HepG2 (cell line): ENCODE data around the gene AFDN. TPM values are rescaled to one million over a fixed set of nuclear protein-coding genes. Genes with fewer than 3 reads are reported as not detected.

Experiments
- CBX2 ChIP-seq, 2 experiments: fragments of 200-600 bp in 1 of 2; sonication (generic); formaldehyde crosslinking in 1 of 2; IDR thresholded peaks; 2 replicates each; pipeline versions ENCODE4 v1.7.0 to v1.8.1; 2018 to 2022; ENCODE audit warnings: low read depth in 2 of 2, low read length in 1 of 2, mild to moderate bottlenecking in 1 of 2, missing genetic modification reagents in 1 of 2
- CEBPB ChIP-seq: IDR thresholded peaks from 2 replicates; pipeline ENCODE4 v1.6.1; 2011; ENCODE audit warnings: low read depth, low read length, improper control_type of control experiment, borderline replicate concordance
- DMAP1 ChIP-seq: IDR thresholded peaks from 2 replicates; pipeline ENCODE4 v1.6.1; 2016
- MIER3 ChIP-seq: IDR thresholded peaks from 2 replicates; pipeline ENCODE4 v1.6.1; 2016; ENCODE audit warnings: missing compliant biosample characterization, borderline replicate concordance
- NFIB ChIP-seq: sonication (generic); formaldehyde crosslinking; IDR thresholded peaks from 2 replicates; pipeline ENCODE4 v1.9.0; 2021; ENCODE audit warnings: missing genetic modification reagents, mild to moderate bottlenecking, borderline replicate concordance
- RARG ChIP-seq: sonication (generic); formaldehyde crosslinking; IDR thresholded peaks from 2 replicates; pipeline ENCODE4 v1.4.0; 2020; ENCODE audit warnings: low read depth, mild to moderate bottlenecking, missing genetic modification reagents
- ZFP36L1 ChIP-seq: sonication (generic); formaldehyde crosslinking; IDR thresholded peaks from 2 replicates; pipeline ENCODE4 v1.8.0; 2022; ENCODE audit warnings: mild to moderate bottlenecking, missing genetic modification reagents, moderate library complexity
- ZNF138 ChIP-seq: sonication (generic); formaldehyde crosslinking; IDR thresholded peaks from 2 replicates; pipeline ENCODE4 v1.5.0; 2020; ENCODE audit warnings: mild to moderate bottlenecking, low read depth, missing genetic modification reagents
- ZNF232 ChIP-seq: sonication (generic); formaldehyde crosslinking; IDR thresholded peaks from 2 replicates; pipeline ENCODE4 v1.4.0; 2020; ENCODE audit warnings: missing genetic modification reagents, borderline replicate concordance
- ZNF367 ChIP-seq: sonication (generic); formaldehyde crosslinking; IDR thresholded peaks from 2 replicates; pipeline ENCODE4 v1.4.0; 2020; ENCODE audit warnings: missing genetic modification reagents, borderline replicate concordance
- ZNF451 ChIP-seq: sonication (generic); formaldehyde crosslinking; IDR thresholded peaks from 2 replicates; pipeline ENCODE4 v1.5.0; 2020; ENCODE audit warnings: mild to moderate bottlenecking, missing genetic modification reagents
- ZNF761 ChIP-seq: sonication (generic); formaldehyde crosslinking; conservative IDR thresholded peaks from 2 replicates; pipeline ENCODE4 v1.4.0; 2020; ENCODE audit warnings: mild to moderate bottlenecking, missing genetic modification reagents
- ZNF766 ChIP-seq: sonication (generic); formaldehyde crosslinking; IDR thresholded peaks from 2 replicates; pipeline ENCODE4 v1.5.0; 2020; ENCODE audit warnings: missing genetic modification reagents, borderline replicate concordance
- polyA plus RNA-seq, 8 experiments: library from polyadenylated mRNA; depleted of rRNA in 3 of 8; stranded (reverse) in 7 of 8; unstranded in 1 of 8; fragments of >200 nt; fragmentation: Illumina TruSeq in 4 of 8; extraction: Trizol in 4 of 8; gene quantifications; 2 replicates each; pipeline versions ENCODE4 v1.2.1 to v1.2.3, GENCODE V29; 2011 to 2016; ENCODE audit warnings: low read depth in 4 of 8, missing spikeins in 1 of 8, mixed read lengths in 1 of 8; ENCODE audit not compliant: insufficient read depth in 1 of 8
- total RNA-seq, 5 experiments: library from RNA; depleted of rRNA; stranded (reverse); fragments of >200 nt; fragmentation: Illumina TruSeq; extraction: Trizol; gene quantifications; 2 replicates each; pipeline ENCODE4 v1.2.3, GENCODE V29; 2016; ENCODE audit warnings: low read depth in 1 of 5
- TF ChIP-seq, protein P1 (sequence below), 2 experiments: fragments of 450-650 bp in 1 of 2; sonication (generic) in 1 of 2; formaldehyde crosslinking; IDR thresholded peaks; 2 replicates each; pipeline versions ENCODE4 v1.5.0 to v1.8.0; 2020 to 2022; ENCODE audit warnings: mild to moderate bottlenecking in 1 of 2, missing genetic modification reagents in 1 of 2
- TF ChIP-seq, protein P2 (sequence below): fragments of 450-650 bp; IDR thresholded peaks from 2 replicates; pipeline ENCODE4 v1.6.1; 2017; ENCODE audit warnings: mild to moderate bottlenecking
- TF ChIP-seq, protein P3 (sequence below): sonication (generic); formaldehyde crosslinking; IDR thresholded peaks from 2 replicates; pipeline ENCODE4 v1.4.0; 2020; ENCODE audit warnings: low read depth, mild to moderate bottlenecking, missing genetic modification reagents
- TF ChIP-seq, protein P4 (sequence below): sonication (generic); formaldehyde crosslinking; IDR thresholded peaks from 2 replicates; pipeline ENCODE4 v1.5.0; 2020; ENCODE audit warnings: missing genetic modification reagents
- TF ChIP-seq, protein P5 (sequence below): IDR thresholded peaks from 2 replicates; pipeline ENCODE4 v1.6.1; 2012; ENCODE audit warnings: low read depth, low read length, improper control_type of control experiment
- TF ChIP-seq, protein P6 (sequence below): sonication (generic); formaldehyde crosslinking; IDR thresholded peaks from 2 replicates; pipeline ENCODE4 v1.5.1; 2020; ENCODE audit warnings: missing genetic modification reagents, mild to moderate bottlenecking, borderline replicate concordance

The AFDN gene
- total and polyA plus RNA-seq, 2 of the 13 experiments (the other 11 are each of a cell fraction or from before 2014, with no cell fraction given), result 136 to 151 TPM

DNA sequence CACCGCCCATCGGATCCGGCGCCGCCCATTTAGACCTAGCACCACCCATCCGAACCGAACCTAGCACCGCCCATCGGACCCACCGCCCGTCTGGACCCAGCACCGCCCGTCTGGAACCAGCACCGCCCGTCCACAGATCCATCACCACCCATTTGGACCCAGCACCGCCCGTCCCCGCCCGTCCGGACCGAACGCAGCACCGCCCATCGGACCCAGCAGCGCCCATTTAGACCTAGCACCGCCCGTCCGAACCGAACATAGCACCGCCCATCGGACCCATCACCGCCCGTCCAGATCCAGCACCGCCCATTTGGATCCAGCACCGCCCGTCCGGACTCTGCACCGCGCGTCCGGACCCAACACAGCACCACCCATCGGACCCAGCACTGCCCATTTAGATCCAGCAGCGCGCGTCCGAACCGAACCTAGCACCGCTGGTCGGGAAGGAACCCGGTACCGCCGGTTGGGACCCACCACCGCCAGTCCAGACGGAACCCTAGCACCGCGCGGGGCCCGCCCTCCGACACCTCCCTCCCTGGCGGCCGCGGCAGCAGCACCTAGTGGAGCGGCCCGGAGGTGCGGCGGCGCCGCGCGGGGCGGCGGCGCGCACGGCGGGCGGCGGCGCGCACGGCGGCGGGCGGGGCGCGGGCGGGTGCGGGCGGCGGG is 348 bp upstream of the AFDN start (continued):
- TF ChIP-seq CEBPB (no peak), ZFP36L1 (no peak), RARG (peak; percentile 71; the same call in 1 of the 2 replicates), DMAP1 (CRISPR knock-in tag) (peak; percentile 75), ZNF232 (CRISPR knock-in tag) (no peak), ZNF138 (CRISPR knock-in tag) (no peak), CBX2 (IDR thresholded peaks at IDR 0.05; ENCODE audit: low read depth, low read length) (no peak), CBX2 (CRISPR knock-in tag; IDR thresholded peaks at IDR 0.05; ENCODE audit: low read depth) (no peak), ZNF367 (CRISPR knock-in tag) (no peak), ZNF761 (CRISPR knock-in tag) (peak; percentile 86; the same call in 1 of the 2 replicates), ZNF451 (peak; percentile 76; the same call in 1 of the 2 replicates), MIER3 (no peak), NFIB (CRISPR knock-in tag) (no peak), ZNF766 (no peak)
- TF ChIP-seq, protein P1, sequence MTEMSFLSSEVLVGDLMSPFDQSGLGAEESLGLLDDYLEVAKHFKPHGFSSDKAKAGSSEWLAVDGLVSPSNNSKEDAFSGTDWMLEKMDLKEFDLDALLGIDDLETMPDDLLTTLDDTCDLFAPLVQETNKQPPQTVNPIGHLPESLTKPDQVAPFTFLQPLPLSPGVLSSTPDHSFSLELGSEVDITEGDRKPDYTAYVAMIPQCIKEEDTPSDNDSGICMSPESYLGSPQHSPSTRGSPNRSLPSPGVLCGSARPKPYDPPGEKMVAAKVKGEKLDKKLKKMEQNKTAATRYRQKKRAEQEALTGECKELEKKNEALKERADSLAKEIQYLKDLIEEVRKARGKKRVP (CRISPR knock-in tag; IDR thresholded peaks at IDR 0.05), result 0 out of 4 replicates have a peak, but pooled peaks of 1 of the 2 experiments have one; percentile 8
- TF ChIP-seq, protein P2, sequence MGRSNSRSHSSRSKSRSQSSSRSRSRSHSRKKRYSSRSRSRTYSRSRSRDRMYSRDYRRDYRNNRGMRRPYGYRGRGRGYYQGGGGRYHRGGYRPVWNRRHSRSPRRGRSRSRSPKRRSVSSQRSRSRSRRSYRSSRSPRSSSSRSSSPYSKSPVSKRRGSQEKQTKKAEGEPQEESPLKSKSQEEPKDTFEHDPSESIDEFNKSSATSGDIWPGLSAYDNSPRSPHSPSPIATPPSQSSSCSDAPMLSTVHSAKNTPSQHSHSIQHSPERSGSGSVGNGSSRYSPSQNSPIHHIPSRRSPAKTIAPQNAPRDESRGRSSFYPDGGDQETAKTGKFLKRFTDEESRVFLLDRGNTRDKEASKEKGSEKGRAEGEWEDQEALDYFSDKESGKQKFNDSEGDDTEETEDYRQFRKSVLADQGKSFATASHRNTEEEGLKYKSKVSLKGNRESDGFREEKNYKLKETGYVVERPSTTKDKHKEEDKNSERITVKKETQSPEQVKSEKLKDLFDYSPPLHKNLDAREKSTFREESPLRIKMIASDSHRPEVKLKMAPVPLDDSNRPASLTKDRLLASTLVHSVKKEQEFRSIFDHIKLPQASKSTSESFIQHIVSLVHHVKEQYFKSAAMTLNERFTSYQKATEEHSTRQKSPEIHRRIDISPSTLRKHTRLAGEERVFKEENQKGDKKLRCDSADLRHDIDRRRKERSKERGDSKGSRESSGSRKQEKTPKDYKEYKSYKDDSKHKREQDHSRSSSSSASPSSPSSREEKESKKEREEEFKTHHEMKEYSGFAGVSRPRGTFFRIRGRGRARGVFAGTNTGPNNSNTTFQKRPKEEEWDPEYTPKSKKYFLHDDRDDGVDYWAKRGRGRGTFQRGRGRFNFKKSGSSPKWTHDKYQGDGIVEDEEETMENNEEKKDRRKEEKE, result no peak
- TF ChIP-seq, protein P3, sequence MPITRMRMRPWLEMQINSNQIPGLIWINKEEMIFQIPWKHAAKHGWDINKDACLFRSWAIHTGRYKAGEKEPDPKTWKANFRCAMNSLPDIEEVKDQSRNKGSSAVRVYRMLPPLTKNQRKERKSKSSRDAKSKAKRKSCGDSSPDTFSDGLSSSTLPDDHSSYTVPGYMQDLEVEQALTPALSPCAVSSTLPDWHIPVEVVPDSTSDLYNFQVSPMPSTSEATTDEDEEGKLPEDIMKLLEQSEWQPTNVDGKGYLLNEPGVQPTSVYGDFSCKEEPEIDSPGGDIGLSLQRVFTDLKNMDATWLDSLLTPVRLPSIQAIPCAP (CRISPR knock-in tag), result no peak
- TF ChIP-seq, protein P4, sequence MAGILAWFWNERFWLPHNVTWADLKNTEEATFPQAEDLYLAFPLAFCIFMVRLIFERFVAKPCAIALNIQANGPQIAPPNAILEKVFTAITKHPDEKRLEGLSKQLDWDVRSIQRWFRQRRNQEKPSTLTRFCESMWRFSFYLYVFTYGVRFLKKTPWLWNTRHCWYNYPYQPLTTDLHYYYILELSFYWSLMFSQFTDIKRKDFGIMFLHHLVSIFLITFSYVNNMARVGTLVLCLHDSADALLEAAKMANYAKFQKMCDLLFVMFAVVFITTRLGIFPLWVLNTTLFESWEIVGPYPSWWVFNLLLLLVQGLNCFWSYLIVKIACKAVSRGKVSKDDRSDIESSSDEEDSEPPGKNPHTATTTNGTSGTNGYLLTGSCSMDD, result no peak
- TF ChIP-seq, protein P5, sequence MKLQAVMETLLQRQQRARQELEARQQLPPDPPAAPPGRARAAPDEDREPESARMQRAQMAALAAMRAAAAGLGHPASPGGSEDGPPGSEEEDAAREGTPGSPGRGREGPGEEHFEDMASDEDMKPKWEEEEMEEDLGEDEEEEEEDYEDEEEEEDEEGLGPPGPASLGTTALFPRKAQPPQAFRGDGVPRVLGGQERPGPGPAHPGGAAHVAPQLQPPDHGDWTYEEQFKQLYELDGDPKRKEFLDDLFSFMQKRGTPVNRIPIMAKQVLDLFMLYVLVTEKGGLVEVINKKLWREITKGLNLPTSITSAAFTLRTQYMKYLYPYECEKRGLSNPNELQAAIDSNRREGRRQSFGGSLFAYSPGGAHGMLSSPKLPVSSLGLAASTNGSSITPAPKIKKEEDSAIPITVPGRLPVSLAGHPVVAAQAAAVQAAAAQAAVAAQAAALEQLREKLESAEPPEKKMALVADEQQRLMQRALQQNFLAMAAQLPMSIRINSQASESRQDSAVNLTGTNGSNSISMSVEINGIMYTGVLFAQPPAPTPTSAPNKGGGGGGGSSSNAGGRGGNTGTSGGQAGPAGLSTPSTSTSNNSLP, result no peak; the same call in 1 of the 2 replicates
- TF ChIP-seq, protein P6, sequence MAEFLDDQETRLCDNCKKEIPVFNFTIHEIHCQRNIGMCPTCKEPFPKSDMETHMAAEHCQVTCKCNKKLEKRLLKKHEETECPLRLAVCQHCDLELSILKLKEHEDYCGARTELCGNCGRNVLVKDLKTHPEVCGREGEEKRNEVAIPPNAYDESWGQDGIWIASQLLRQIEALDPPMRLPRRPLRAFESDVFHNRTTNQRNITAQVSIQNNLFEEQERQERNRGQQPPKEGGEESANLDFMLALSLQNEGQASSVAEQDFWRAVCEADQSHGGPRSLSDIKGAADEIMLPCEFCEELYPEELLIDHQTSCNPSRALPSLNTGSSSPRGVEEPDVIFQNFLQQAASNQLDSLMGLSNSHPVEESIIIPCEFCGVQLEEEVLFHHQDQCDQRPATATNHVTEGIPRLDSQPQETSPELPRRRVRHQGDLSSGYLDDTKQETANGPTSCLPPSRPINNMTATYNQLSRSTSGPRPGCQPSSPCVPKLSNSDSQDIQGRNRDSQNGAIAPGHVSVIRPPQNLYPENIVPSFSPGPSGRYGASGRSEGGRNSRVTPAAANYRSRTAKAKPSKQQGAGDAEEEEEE (CRISPR knock-in tag), result peak; percentile 61
